Heart left ventricle (tissue), 13 donors: Measurements from ENCODE around the gene COQ3.

Source experiments
- POLR2A ChIP-seq, 2 donors: fragments of 450-650 bp; IDR thresholded peaks; one replicate each; pipeline ENCODE4 v1.6.1; 2017; ENCODE audit warnings: antibody characterized with exemption in 2 of 2, mild to moderate bottlenecking in 2 of 2, moderate library complexity in 2 of 2
- TF ChIP-seq, protein P1 (sequence below), 12 donors: fragments of 200-600 bp; sonication (generic) in 4 of 12; IDR thresholded peaks; one replicate each; pipeline versions ENCODE4 v1.5.0 to v1.8.0; 2018 to 2022; ENCODE audit warnings: antibody characterized with exemption in 12 of 12, mild to moderate bottlenecking in 5 of 12
- donor health status: ischemic (EF 13 %, LVEDD 7.1; RV severe dilation, severe dysfunction).
- donor health status: DM: no; HTN: yes; CAD: no.
- donor health status: DM: no; HTN: no; CAD: no.
- donor health status: ischemic (EF 25% LVEDD 6.9; RV normal size, moderate dysfunction).
- donor health status: ischemic (EF 25% LVEDD 5.7; RV mildly dilated, moderate dysfunction).
- donor health status: ischemic (EF 35%, LVEDD 5.7; RV mildly dilated, moderate dysfunction).
- donor health status: nonischemic (EF 11% LVEDD 7.7; RV severe dilation, severe dysfunction).
- donor health status: DM: yes; HTN: yes; CAD: no.
- donor health status: PGD.
- donor health status: ischemic (EF 29% LVEDD 5.4; RV normal size, mild dysfunction).
- donor health status: nonischemic (EF 23%, LVEDD 6.1; RV moderate dilation, normal function).

DNA sequence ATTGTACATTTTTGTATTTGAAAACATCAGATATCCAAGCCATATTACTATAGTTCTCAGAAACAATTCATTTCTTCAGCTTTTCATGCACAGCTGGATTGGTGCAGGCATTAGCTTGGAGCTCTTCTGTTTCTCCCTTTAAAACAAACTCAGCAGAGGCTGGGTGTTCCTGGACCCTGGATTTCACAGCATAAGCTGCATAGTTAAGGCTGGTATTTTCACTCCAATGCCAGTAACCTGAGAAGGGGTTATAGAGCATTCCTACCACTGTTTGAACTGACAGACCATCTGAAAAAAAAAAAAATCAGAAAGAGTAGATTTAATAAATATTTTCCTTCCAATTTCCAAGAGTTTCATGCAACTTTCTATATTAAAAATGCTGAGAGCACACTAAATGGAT, 24.5 kb downstream of the COQ3 start:
- TF ChIP-seq, protein P1, sequence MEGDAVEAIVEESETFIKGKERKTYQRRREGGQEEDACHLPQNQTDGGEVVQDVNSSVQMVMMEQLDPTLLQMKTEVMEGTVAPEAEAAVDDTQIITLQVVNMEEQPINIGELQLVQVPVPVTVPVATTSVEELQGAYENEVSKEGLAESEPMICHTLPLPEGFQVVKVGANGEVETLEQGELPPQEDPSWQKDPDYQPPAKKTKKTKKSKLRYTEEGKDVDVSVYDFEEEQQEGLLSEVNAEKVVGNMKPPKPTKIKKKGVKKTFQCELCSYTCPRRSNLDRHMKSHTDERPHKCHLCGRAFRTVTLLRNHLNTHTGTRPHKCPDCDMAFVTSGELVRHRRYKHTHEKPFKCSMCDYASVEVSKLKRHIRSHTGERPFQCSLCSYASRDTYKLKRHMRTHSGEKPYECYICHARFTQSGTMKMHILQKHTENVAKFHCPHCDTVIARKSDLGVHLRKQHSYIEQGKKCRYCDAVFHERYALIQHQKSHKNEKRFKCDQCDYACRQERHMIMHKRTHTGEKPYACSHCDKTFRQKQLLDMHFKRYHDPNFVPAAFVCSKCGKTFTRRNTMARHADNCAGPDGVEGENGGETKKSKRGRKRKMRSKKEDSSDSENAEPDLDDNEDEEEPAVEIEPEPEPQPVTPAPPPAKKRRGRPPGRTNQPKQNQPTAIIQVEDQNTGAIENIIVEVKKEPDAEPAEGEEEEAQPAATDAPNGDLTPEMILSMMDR (IDR thresholded peaks at IDR 0.05) = no peak
- no peak for TF ChIP-seq POLR2A (IDR thresholded peaks at IDR 0.05)
